ENCODE results near the gene TANK.

The TANK gene

GRCh38 chr2:161134547-161135518 lies 25.4 kb upstream of the TANK start:
- DNase-seq: no peak

GRCh38 chr2:161135951-161136593 lies 24.2 kb upstream of the TANK start:
- DNase-seq: no peak

DNA sequence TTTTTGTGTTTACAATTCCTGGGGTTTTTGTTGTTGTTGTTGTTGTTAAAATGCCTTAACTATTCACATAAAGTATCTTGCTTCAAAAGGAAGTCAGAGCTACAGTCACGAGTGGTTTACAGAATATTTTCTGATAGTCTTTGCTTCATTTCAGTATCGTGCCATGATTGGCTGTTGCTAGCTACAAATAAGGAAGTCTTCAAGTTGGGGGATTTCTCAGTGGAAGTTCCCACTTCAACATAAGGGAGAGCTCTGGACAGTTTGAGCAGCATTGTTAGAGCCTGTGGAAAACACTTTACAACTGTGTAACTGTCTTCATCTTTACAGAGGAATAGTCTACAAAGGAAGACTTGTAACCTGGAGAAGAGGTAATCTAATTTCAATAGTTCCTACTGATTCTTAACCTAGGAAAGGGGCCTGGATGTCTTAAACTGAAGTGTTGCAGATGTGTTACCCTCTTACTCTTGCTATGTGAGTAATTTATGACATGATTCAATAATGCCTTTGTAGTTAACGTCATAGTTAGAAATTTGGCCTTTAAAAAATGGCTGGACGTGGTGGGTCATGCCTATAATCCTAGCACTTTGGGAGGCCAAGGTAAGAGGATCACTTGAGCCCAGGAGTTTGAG lies 23.4 kb upstream of the TANK start:
- no peak for DNase-seq

GRCh38 chr2:161138429-161138828 lies 21.8 kb upstream of the TANK start:
- DNase-seq: no peak

GRCh38 chr2:161139098-161139987 lies 20.9 kb upstream of the TANK start:
- DNase-seq: no peak

GRCh38 chr2:161141033-161141432 lies 19.2 kb upstream of the TANK start:
- DNase-seq: no peak

DNA sequence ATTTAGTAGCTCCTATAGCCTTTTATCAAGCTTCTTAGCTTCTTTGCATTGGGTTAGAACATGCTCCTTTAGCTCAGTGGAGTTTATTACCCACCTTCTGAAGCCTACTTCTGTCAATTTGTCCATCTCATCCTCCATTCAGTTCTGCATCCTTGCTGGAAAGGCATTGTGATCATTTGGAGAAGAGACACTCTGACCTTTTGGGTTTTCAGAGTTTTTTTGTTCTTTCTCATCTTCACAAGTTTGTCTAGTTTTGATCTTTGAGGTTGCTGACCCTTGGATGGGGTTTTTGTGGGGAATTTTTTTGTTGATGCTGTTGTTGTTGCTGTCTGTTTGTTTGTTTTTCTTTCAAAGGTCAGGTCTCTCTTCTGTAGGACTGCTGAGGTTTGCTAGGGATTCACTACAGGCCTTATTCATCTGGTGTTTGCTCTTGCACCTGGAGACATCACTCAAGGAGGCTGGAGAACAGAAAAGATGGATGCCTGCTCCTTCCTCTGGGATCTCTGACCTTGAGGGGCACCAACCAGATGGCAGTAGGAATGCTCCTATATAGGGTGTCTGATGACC lies 13.9 kb upstream of the TANK start:
- DNase-seq: no peak

GRCh38 chr2:161146996-161147395 lies 13.2 kb upstream of the TANK start:
- no peak for DNase-seq

DNA sequence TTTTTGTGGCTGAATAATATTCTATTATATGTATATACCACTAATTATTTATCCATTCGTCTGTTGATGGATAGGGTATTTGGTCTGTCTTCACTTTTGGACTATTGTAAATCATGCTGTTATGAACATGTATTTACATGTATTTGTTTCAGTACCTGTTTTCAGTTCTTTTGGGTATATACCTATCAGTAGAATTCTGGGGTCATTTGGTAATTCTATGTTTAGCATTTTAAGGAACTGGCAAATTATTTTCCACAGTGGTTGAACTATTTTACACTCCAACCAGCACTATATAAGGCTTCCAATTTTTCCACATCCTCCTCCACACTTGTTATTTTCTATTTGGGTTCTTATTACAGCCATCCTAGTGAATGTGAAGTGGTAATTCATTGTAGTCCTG lies 12.4 kb upstream of the TANK start:
- no peak for DNase-seq

DNA sequence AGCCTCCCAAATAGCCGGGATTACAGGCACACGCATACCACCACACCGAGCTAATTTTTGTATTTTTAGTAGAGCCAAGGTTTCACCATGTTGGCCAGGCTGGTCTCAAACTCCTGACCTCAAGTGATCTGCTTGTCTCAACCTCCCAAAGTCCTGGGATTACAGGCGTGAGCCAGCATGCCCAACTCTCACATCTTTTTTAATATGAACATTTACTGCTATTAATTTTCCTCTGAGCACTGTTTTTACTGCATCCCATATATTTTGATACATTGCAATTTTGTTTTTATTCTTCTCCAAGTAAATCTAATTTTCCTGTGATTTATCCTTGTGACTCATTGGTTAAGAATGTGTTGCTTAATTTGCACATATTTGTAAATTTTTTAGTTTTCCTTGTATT lies 9.5 kb upstream of the TANK start:
- DNase-seq: no peak

DNA sequence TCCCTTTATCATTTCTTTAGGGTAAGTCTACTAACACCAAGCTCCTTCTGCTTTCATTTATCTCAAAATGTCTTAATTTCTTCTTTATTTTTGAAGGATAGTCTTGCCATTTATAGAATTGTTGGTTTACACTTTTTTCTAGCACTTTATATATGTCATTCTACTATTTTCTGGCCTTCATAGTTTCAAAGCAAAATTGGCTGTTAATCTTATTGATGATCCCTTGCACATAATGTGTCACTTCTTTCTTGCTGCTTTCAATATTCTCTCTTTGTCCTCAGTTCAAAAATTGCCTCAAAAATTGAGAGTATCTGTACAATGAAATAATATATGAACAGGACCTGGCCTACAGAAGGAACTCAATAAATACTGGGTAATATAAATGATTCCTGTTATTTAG lies 7.9 kb upstream of the TANK start:
- DNase-seq: no peak

GRCh38 chr2:161158882-161159281 lies 1.3 kb upstream of the TANK start:
- DNase-seq: no peak

DNA sequence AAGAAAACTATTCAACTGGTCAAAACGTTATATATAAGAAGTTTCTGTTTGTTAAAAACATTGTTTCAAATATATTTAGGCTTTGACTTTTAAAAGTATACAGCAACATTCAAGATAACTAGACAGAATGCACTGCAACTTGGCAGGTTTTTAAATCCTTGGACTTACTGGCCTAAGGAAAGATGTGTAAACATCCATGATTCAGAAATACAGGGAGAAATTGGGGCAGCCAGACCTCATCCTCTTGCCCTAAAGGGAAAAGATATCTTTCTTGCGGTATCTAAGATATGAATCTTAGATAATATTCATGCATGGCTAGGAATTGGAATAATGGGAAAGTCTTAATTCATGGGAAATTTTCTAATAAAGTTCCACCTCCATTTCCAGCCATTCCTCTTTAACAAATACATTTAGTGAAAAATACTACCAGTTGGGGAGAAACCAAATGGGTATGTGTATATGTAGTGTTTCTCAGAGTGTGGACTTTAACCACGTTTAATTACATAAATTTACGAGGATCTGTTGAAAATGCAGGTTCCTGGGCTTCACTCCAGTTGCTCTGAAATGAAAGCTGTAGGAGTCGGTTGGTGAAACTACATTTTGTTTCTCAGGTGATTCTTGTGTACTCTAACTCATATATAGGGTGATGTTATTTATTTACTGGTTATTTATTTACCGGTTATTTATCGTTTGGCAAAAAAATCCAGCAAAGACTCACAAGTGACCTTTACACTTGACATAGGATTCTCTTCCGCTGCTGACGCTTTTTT lies 587 bp upstream of the TANK start:
- DNase-seq: no peak

- no peak for DNase-seq
Measured at GRCh38 chr2:161161074-161161706, 962 bp downstream of the TANK start.

GRCh38 chr2:161163440-161163839 lies 3.2 kb downstream of the TANK start:
- DNase-seq: no peak

GRCh38 chr2:161164161-161164560 lies 3.9 kb downstream of the TANK start:
- DNase-seq: no peak

GRCh38 chr2:161165266-161165665 lies 5.0 kb downstream of the TANK start:
- DNase-seq: no peak

DNA sequence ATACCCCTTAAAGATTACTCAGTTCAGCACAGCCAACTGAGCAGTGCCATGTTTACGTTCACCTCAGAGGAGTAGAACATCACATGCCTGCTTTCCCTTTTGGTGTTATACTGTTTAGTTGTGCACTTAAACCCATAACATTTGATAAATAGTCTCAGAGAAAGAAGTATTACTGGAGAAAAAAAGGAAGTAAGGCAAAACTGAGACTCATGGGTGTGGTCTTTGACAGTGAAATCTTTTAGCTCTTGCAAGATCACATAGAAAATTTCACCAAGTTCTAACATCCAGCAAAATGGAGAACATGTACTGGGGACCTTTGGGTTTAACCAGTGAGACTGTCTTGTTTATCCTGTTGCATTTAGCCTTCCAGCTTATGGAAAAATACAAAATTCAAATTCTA lies 5.6 kb downstream of the TANK start:
- DNase-seq: no peak

GRCh38 chr2:161166538-161167409 lies 6.5 kb downstream of the TANK start:
- no peak for DNase-seq

- DNase-seq: no peak
Measured at GRCh38 chr2:161169335-161169734, 9.1 kb downstream of the TANK start.

Measured in SHP77 treated with DMSO at 0.1 percent for 48 hours (cell line).